Esophagus (tissue), 2 donors: ENCODE measurements around the gene TSPAN12. TPM values are rescaled to one million over a fixed set of nuclear protein-coding genes. Genes with fewer than 3 reads are reported as not detected.

ENCODE experiments used
- H3K27ac ChIP-seq, 2 donors: one replicate each; pipeline ENCODE4 v1.5.1; 2013; ENCODE audit warnings: low read depth in 2 of 2, mild to moderate bottlenecking in 2 of 2, inconsistent platforms in 1 of 2, low read length in 1 of 2, moderate library complexity in 1 of 2
- H3K27me3 ChIP-seq, 2 donors: one replicate each; pipeline ENCODE4 v1.6.1; 2013; ENCODE audit warnings: low read length in 2 of 2, control low read depth in 1 of 2, mild to moderate bottlenecking in 1 of 2; ENCODE audit not compliant: insufficient read depth in 2 of 2, control insufficient read depth in 1 of 2
- H3K36me3 ChIP-seq, 2 donors: one replicate each; pipeline ENCODE4 v1.6.1; 2013; ENCODE audit warnings: low read length in 1 of 2; ENCODE audit not compliant: control insufficient read depth in 2 of 2, insufficient read depth in 2 of 2
- H3K4me1 ChIP-seq, 2 donors: one replicate each; pipeline ENCODE4 v1.6.1; 2013; ENCODE audit warnings: low read length in 1 of 2; ENCODE audit not compliant: control insufficient read depth in 2 of 2, insufficient read depth in 2 of 2
- H3K4me3 ChIP-seq, 2 donors: one replicate each; pipeline ENCODE4 v1.5.1; 2013; ENCODE audit warnings: low read length in 2 of 2, mild to moderate bottlenecking in 2 of 2, low read depth in 1 of 2, moderate library complexity in 1 of 2
- H3K9me3 ChIP-seq, 2 donors: one replicate each; pipeline ENCODE4 v1.6.1; 2013; ENCODE audit warnings: mild to moderate bottlenecking in 2 of 2, low read depth in 1 of 2, low read length in 1 of 2, moderate library complexity in 1 of 2; ENCODE audit not compliant: control insufficient read depth in 2 of 2, insufficient read depth in 1 of 2
- WGBS, 2 donors: extraction: QIAGEN DNeasy Blood & Tissue Kit; methylation state at CpG; one replicate each; pipeline ENCODE4 v1.1.7; 2013; 5-methylcytosine and 5-hydroxymethylcytosine counted together
- polyA plus RNA-seq, 2 donors: library from polyadenylated mRNA; stranded (reverse); fragments of 200-250 nt; gene quantifications; one replicate each; pipeline ENCODE4 v1.2.3, GENCODE V29; 2013
- donor health status: healthy with polysubstance abuse.
- donor health status: Bipolar disorder and iron deficiency.

Gene TSPAN12
- polyA plus RNA-seq, 2 donors, result 2.4 to 3.0 TPM

- Histone ChIP-seq H3K36me3 (no peaks in the 10 kb centered on the region), H3K4me3 (no peak overlapping the region), H3K4me1 (no peaks in the 10 kb centered on the region), H3K27me3 (no peaks in the 10 kb centered on the region), H3K9me3 (no peaks in the 10 kb centered on the region), H3K27ac (no peak overlapping the region)
- WGBS, 2 donors, result 81 to 83% methylated on average over 4 of the region's 4 CpGs
Observed at GRCh38 chr7:120813546-120814252, 44.2 kb downstream of the TSPAN12 start.

- no peak overlapping the region for H3K4me3 ChIP-seq
- no peaks in the 10 kb centered on the region for H3K4me1 ChIP-seq
- no peaks in the 10 kb centered on the region for H3K27me3 ChIP-seq
- no peak overlapping the region for H3K27ac ChIP-seq
- H3K9me3 ChIP-seq, result no peaks in the 10 kb centered on the region
- H3K36me3 ChIP-seq, result no peaks in the 10 kb centered on the region
Observed at GRCh38 chr7:120813089-120813488, 44.9 kb downstream of the TSPAN12 start.

- no peaks in the 10 kb centered on the region for H3K9me3 ChIP-seq
- H3K36me3 ChIP-seq, result no peaks in the 10 kb centered on the region
- H3K27me3 ChIP-seq, result no peaks in the 10 kb centered on the region
- no peak overlapping the region for H3K27ac ChIP-seq
- H3K4me3 ChIP-seq, result no peak overlapping the region
- 76 to 79% methylated on average over 3 of the region's 3 CpGs for WGBS, 2 donors
- no peaks in the 10 kb centered on the region for H3K4me1 ChIP-seq
Observed at GRCh38 chr7:120809260-120809659, 48.7 kb downstream of the TSPAN12 start.

GRCh38 chr7:120807390-120807789 lies 50.6 kb downstream of the TSPAN12 start:
- H3K36me3 ChIP-seq, result no peaks in the 10 kb centered on the region
- H3K27ac ChIP-seq, result no peak overlapping the region
- no peaks in the 10 kb centered on the region for H3K4me1 ChIP-seq
- no peaks in the 10 kb centered on the region for H3K27me3 ChIP-seq
- WGBS, 2 donors, result 75 to 86% methylated on average over 2 of the region's 2 CpGs
- no peaks in the 10 kb centered on the region for H3K9me3 ChIP-seq
- no peak overlapping the region for H3K4me3 ChIP-seq

GRCh38 chr7:120806669-120807068 lies 51.3 kb downstream of the TSPAN12 start:
- H3K27ac ChIP-seq, result no peak overlapping the region
- no peaks in the 10 kb centered on the region for H3K4me1 ChIP-seq
- 44 to 49% methylated on average over 1 of the region's 1 CpG for WGBS, 2 donors

GRCh38 chr7:120805636-120806388 lies 52.1 kb downstream of the TSPAN12 start:
- H3K4me3 ChIP-seq, result no peak overlapping the region

More at GRCh38 chr7:120806669-120807068, 51.3 kb downstream of the TSPAN12 start:
- H3K36me3 ChIP-seq, result no peaks in the 10 kb centered on the region
- H3K4me3 ChIP-seq, result no peak overlapping the region
- no peaks in the 10 kb centered on the region for H3K9me3 ChIP-seq
- no peaks in the 10 kb centered on the region for H3K27me3 ChIP-seq

GRCh38 chr7:120802751-120803150 lies 55.2 kb downstream of the TSPAN12 start:
- Histone ChIP-seq H3K27ac (no peak overlapping the region), H3K9me3 (no peaks in the 10 kb centered on the region), H3K4me1 (no peaks in the 10 kb centered on the region), H3K36me3 (no peaks in the 10 kb centered on the region), H3K4me3 (no peak overlapping the region), H3K27me3 (no peaks in the 10 kb centered on the region)
- 81 to 93% methylated on average over 3 of the region's 3 CpGs for WGBS, 2 donors

More at GRCh38 chr7:120805636-120806388, 52.1 kb downstream of the TSPAN12 start:
- Histone ChIP-seq H3K27me3 (no peaks in the 10 kb centered on the region), H3K27ac (no peak overlapping the region), H3K9me3 (no peaks in the 10 kb centered on the region), H3K36me3 (no peaks in the 10 kb centered on the region), H3K4me1 (no peaks in the 10 kb centered on the region)
- 31 to 34% methylated on average over 3 of the region's 3 CpGs for WGBS, 2 donors

- WGBS, 2 donors, result 94 to 97% methylated on average over 3 of the region's 3 CpGs
- no peaks in the 10 kb centered on the region for H3K27me3 ChIP-seq
- no peak overlapping the region for H3K4me3 ChIP-seq
Observed at GRCh38 chr7:120799813-120800475, 58.0 kb downstream of the TSPAN12 start.

GRCh38 chr7:120799147-120799546 lies 58.8 kb downstream of the TSPAN12 start:
- no peak overlapping the region for H3K4me3 ChIP-seq
- WGBS, 2 donors, result 86 to 93% methylated on average over 1 of the region's 1 CpG
- no peak overlapping the region for H3K27ac ChIP-seq
- no peaks in the 10 kb centered on the region for H3K27me3 ChIP-seq
- no peaks in the 10 kb centered on the region for H3K9me3 ChIP-seq
- no peaks in the 10 kb centered on the region for H3K36me3 ChIP-seq
- no peaks in the 10 kb centered on the region for H3K4me1 ChIP-seq

More at GRCh38 chr7:120799813-120800475, 58.0 kb downstream of the TSPAN12 start:
- Histone ChIP-seq H3K4me1 (no peaks in the 10 kb centered on the region), H3K36me3 (no peaks in the 10 kb centered on the region), H3K27ac (no peak overlapping the region), H3K9me3 (no peaks in the 10 kb centered on the region)
